Cardiac ventricle fibroblast (primary cell): ENCODE data around the gene ITGA2. TPM values are rescaled to one million over a fixed set of nuclear protein-coding genes. Genes with fewer than 3 reads are reported as not detected.

Source experiments
- total RNA-seq: library from RNA; depleted of rRNA; stranded (reverse); fragments of >200 nt; gene quantifications from 2 replicates; pipeline ENCODE4 v1.2.3, GENCODE V29; 2015

ITGA2 gene
- total RNA-seq: 5.2 and 6.4 TPM in 2 replicates

DNA sequence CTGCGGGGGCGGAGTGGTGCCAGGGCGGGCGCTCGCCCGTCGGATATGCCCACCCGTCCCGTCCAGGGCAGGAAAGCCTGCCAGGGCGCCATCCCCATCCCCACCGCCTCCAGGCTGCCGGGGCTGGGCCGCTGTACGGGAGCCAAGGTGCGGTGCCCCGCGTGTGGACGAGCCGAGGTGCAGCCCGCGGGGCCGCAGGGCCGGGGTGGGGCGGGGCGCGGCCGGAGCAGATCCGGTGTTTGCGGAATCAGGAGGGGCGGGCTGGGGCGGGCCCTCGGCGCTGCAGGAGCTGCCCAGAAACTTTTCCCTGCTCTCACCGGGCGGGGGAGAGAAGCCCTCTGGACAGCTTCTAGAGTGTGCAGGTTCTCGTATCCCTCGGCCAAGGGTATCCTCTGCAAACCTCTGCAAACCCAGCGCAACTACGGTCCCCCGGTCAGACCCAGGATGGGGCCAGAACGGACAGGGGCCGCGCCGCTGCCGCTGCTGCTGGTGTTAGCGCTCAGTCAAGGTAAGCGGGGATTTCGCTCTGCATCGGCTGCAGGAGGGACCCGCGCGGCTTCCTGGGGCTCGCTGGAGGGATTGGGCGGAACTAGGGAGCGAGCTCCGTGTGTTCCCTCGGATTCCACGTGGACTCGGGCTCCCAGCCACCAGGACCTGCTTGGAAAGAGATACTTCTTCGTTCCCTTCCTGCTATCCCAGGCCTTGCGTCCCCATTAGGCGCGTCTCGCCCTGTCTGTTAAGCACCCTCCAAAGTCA, at the start of gene ITGA2:
Gene ITGA2, plus strand, starts transcription at position 328 of the 756 bp plus-strand sequence. Its CDS starts 117 bp downstream, at position 445.

GRCh38 chr5:53109443-53110127, 120.4 kb downstream of the ITGA2 start, which contains the start of gene MOCS2:
Gene MOCS2 (minus strand): TSS chr5:53109757. CDS start chr5:53107174, 2,583 bp downstream.

Other genes with a start within 250 kb of the ITGA2 start
- gene ITGA1, start 201.4 kb upstream of the ITGA2 start, total RNA-seq: 5.1 and 20.9 TPM in 2 replicates
- 11.2 and 12.2 TPM in 2 replicates for gene PELO, start 201.4 kb upstream of the ITGA2 start, total RNA-seq
- 36.1 and 54.9 TPM in 2 replicates for gene MOCS2, start 120.4 kb downstream of the ITGA2 start, total RNA-seq